IPS-20b (cell line): ENCODE data around the gene OR6K2.

Experiments
- H3K27ac ChIP-seq: one replicate; pipeline ENCODE4 v1.5.1; 2013; ENCODE audit warnings: low read length
- H3K27me3 ChIP-seq: 2 replicates; pipeline ENCODE4 v1.6.1; 2013; ENCODE audit warnings: mild to moderate bottlenecking, low read length, inconsistent platforms; ENCODE audit not compliant: insufficient read depth
- H3K36me3 ChIP-seq: 2 replicates; pipeline ENCODE4 v1.6.1; 2013; ENCODE audit warnings: low read depth, mild to moderate bottlenecking, inconsistent platforms, low read length, moderate library complexity; ENCODE audit not compliant: insufficient read depth
- H3K4me1 ChIP-seq: 2 replicates; pipeline ENCODE4 v1.6.1; 2013; ENCODE audit warnings: mild to moderate bottlenecking, control low read depth, inconsistent platforms, low read length, moderate library complexity; ENCODE audit not compliant: insufficient read depth
- H3K4me3 ChIP-seq: 2 replicates; pipeline ENCODE4 v1.5.1; 2013; ENCODE audit warnings: mild to moderate bottlenecking, low read length, inconsistent platforms
- H3K9ac ChIP-seq: 2 replicates; pipeline ENCODE4 v1.6.1; 2013; ENCODE audit warnings: low read depth, mild to moderate bottlenecking, inconsistent platforms, low read length, moderate library complexity
- H3K9me3 ChIP-seq: 2 replicates; pipeline ENCODE4 v1.6.1; 2013; ENCODE audit warnings: mild to moderate bottlenecking, low read depth, low read length, inconsistent platforms; ENCODE audit not compliant: insufficient read depth

The OR6K2 gene, protein sequence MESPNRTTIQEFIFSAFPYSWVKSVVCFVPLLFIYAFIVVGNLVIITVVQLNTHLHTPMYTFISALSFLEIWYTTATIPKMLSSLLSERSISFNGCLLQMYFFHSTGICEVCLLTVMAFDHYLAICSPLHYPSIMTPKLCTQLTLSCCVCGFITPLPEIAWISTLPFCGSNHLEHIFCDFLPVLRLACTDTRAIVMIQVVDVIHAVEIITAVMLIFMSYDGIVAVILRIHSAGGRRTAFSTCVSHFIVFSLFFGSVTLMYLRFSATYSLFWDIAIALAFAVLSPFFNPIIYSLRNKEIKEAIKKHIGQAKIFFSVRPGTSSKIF

GRCh38 chr1:158700552-158700951, at the start of gene OR6K2:
Gene OR6K2, minus strand, starts transcription at chr1:158700652. Its CDS starts 0 bp downstream, at chr1:158700652.
- no peak within 1 kb of the TSS for H3K27ac ChIP-seq
- no peaks in the 10 kb centered on the region for H3K27me3 ChIP-seq
- H3K4me3 ChIP-seq, result no peak within 1 kb of the TSS
- no peak within 1 kb of the TSS for H3K9ac ChIP-seq
- H3K36me3 ChIP-seq, result no peaks in the 10 kb centered on the region
- H3K4me1 ChIP-seq, result no peaks in the 10 kb centered on the region
- H3K9me3 ChIP-seq, result no peaks in the 10 kb centered on the region

DNA sequence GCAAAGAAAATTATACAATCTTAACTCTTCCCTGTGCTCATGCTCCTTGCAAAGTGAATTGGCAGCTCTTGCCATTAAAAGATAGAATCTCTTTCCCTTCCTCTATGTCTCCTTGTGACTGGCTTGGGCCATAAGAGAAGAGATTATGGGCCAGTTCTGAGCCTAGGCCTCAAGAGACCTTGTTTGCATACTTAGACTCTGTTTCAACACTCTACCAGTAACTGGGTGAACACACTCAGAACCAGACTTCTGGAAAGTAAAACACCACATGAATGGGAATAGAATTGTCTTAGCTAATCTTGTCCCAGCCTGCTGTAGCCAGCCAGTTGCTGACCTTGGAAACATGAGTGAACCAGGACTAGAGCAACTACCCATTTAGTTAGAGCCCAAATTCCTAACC, 35.4 kb upstream of the OR6K2 start:
- H3K36me3 ChIP-seq, result no peaks in the 10 kb centered on the region
- H3K4me1 ChIP-seq, result no peaks in the 10 kb centered on the region
- no peak overlapping the region for H3K4me3 ChIP-seq
- H3K27me3 ChIP-seq, result no peaks in the 10 kb centered on the region
- no peak overlapping the region for H3K9ac ChIP-seq
- H3K9me3 ChIP-seq, result no peaks in the 10 kb centered on the region
- no peak overlapping the region for H3K27ac ChIP-seq

GRCh38 chr1:158732524-158732923, 32.1 kb upstream of the OR6K2 start:
- H3K9me3 ChIP-seq, result no peaks in the 10 kb centered on the region
- H3K27ac ChIP-seq, result no peak overlapping the region
- no peak overlapping the region for H3K9ac ChIP-seq
- H3K27me3 ChIP-seq, result no peaks in the 10 kb centered on the region
- H3K4me3 ChIP-seq, result no peak overlapping the region
- H3K4me1 ChIP-seq, result no peaks in the 10 kb centered on the region
- H3K36me3 ChIP-seq, result no peaks in the 10 kb centered on the region

DNA sequence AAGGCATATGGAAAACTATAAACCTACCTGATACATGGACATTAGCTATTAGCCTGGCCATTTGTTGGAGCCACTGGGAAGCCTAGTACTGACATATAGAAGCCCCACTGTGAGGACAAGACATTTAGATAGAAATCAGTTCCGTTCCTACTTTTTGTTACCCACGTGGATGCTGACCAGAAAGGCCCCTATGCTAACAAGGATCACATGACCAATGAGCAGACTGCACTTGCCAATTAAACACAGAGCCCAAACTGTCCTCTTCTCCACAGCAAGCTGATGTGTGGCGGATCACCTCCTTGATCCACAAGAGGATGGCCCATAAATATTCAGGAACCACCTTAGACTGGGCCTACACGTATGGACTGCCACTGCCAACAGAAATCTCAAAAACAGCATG, 31.3 kb upstream of the OR6K2 start:
- Histone ChIP-seq H3K27me3 (no peaks in the 10 kb centered on the region), H3K4me3 (no peak overlapping the region), H3K4me1 (no peaks in the 10 kb centered on the region), H3K36me3 (no peaks in the 10 kb centered on the region), H3K9me3 (no peaks in the 10 kb centered on the region), H3K9ac (no peak overlapping the region), H3K27ac (no peak overlapping the region)

- Histone ChIP-seq H3K9me3 (no peaks in the 10 kb centered on the region), H3K4me1 (no peaks in the 10 kb centered on the region), H3K36me3 (no peaks in the 10 kb centered on the region), H3K9ac (no peak overlapping the region), H3K27ac (no peak overlapping the region), H3K27me3 (no peaks in the 10 kb centered on the region), H3K4me3 (no peak overlapping the region)
These were observed 30.0 kb upstream of the OR6K2 start for GRCh38 chr1:158730453-158730852.

- H3K4me3 ChIP-seq, result no peak overlapping the region
- no peak overlapping the region for H3K27ac ChIP-seq
- H3K27me3 ChIP-seq, result no peaks in the 10 kb centered on the region
- no peak overlapping the region for H3K9ac ChIP-seq
- no peaks in the 10 kb centered on the region for H3K9me3 ChIP-seq
- no peaks in the 10 kb centered on the region for H3K4me1 ChIP-seq
- H3K36me3 ChIP-seq, result no peaks in the 10 kb centered on the region
These were observed 28.2 kb upstream of the OR6K2 start for GRCh38 chr1:158728510-158729225.

DNA sequence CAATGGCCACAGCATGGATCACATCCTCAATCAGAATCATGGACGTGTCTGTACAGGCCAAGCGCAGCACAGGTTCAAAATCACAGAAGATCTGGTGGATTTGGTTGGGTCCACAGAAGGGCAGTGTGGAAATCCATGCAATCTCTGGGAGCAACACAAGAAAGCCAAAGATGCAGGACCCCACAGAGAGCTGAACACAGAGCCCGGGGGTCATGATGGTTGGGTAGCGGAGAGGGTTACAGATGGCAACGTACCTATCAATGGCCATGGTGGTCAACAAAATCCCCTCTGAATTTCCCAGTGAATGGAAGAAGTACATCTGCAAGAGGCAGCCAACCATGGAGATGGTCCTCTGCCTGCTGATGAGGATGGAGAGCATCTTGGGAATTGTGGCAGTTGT, 24.0 kb upstream of the OR6K2 start:
- no peak overlapping the region for H3K4me3 ChIP-seq

DNA sequence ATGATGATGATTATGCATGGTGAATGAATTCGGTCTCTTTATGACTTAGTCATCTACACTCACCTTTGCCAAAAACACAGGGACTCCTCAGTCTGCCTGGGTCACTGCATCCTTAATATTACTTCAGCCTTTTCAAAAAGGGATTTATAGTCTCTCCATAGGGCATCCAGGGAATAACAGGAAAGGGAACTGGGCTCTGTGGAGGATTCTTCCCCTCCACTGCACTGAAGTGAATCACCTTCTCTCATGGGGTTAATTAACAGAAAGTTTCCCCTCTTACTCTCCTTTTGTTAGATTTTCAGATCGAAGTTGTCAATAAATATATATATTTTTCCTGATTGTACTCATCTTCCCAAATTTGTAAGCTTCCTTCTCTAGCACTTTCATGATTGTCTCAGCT, 20.2 kb upstream of the OR6K2 start, which contains the start of gene OR6K3:
Gene OR6K3 (minus strand): TSS at position 101 of the 400 bp plus-strand sequence. CDS start 2,605 bp downstream, outside the sequence.
- H3K27me3 ChIP-seq, result no peaks in the 10 kb centered on the region
- H3K4me1 ChIP-seq, result no peaks in the 10 kb centered on the region
- no peak within 1 kb of the TSS for H3K9ac ChIP-seq
- H3K36me3 ChIP-seq, result no peaks in the 10 kb centered on the region
- H3K9me3 ChIP-seq, result no peaks in the 10 kb centered on the region
- H3K27ac ChIP-seq, result no peak within 1 kb of the TSS
- H3K4me3 ChIP-seq, result no peak within 1 kb of the TSS

More for the DNA sequence above, 24.0 kb upstream of the OR6K2 start:
- Histone ChIP-seq H3K4me1 (no peaks in the 10 kb centered on the region), H3K9me3 (no peaks in the 10 kb centered on the region), H3K36me3 (no peaks in the 10 kb centered on the region), H3K27me3 (no peaks in the 10 kb centered on the region), H3K27ac (no peak overlapping the region), H3K9ac (no peak overlapping the region)

DNA sequence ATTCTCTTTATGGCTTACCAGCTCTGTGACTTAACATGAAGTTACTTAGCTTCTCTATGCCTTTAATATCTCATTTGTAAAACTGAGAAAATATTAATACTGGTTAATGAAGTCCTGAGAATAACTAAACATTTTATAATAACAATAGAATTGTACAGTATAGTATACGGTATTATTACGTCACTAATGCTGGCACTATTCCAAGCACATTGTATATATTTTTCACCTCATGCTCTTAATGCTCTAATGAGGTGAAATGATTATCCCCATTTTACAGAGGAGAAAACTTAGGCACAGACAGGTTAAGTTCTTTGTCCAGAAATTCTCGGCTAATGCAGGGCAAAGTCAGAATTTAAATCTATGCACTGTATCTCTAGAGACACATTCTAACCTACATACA, 19.2 kb upstream of the OR6K2 start:
- H3K9ac ChIP-seq, result no peak overlapping the region
- H3K9me3 ChIP-seq, result no peaks in the 10 kb centered on the region
- no peak overlapping the region for H3K4me3 ChIP-seq
- no peak overlapping the region for H3K27ac ChIP-seq
- H3K36me3 ChIP-seq, result no peaks in the 10 kb centered on the region
- no peaks in the 10 kb centered on the region for H3K4me1 ChIP-seq
- no peaks in the 10 kb centered on the region for H3K27me3 ChIP-seq

- Histone ChIP-seq H3K4me3 (no peak overlapping the region), H3K27me3 (no peaks in the 10 kb centered on the region), H3K9me3 (no peaks in the 10 kb centered on the region), H3K4me1 (no peaks in the 10 kb centered on the region), H3K36me3 (no peaks in the 10 kb centered on the region), H3K27ac (no peak overlapping the region), H3K9ac (no peak overlapping the region)
These were observed 16.9 kb upstream of the OR6K2 start for GRCh38 chr1:158717344-158717743.

DNA sequence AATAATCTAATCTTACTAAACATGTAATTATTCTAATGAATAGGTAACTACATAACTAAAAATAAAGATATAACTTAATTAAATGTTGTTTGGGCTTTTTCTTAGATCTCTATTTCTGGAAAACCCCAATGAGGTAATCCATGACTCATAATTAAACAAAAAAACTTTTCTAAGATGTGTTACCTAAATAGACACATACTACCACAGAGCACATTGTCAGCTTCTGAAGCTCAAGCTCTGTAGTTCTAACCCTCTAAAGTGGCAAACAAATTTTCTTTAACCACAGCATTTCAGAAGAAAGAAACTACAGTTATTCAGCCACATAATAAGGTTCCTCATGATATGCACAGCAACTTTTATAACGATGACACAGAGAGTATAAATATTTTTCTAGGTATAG, 15.9 kb upstream of the OR6K2 start:
- H3K27me3 ChIP-seq, result no peaks in the 10 kb centered on the region
- H3K36me3 ChIP-seq, result no peaks in the 10 kb centered on the region
- H3K4me1 ChIP-seq, result no peaks in the 10 kb centered on the region
- no peak overlapping the region for H3K4me3 ChIP-seq
- H3K27ac ChIP-seq, result no peak overlapping the region
- H3K9me3 ChIP-seq, result no peaks in the 10 kb centered on the region
- no peak overlapping the region for H3K9ac ChIP-seq

GRCh38 chr1:158714754-158715153, 14.3 kb upstream of the OR6K2 start:
- Histone ChIP-seq H3K9ac (no peak overlapping the region), H3K27ac (no peak overlapping the region), H3K4me3 (no peak overlapping the region), H3K9me3 (no peaks in the 10 kb centered on the region), H3K27me3 (no peaks in the 10 kb centered on the region), H3K4me1 (no peaks in the 10 kb centered on the region), H3K36me3 (no peaks in the 10 kb centered on the region)
